HG02623 (cell line): ENCODE measurements around the gene XYLT2.

ENCODE experiments used
- ATAC-seq: cut with Tn5 transposase; IDR thresholded peaks from one replicate; pipeline ENCODE4 v1.9.1; 2021; ENCODE audit warnings: moderate library complexity; ENCODE audit not compliant: unreplicated experiment

XYLT2 gene

GRCh38 chr17:50363217-50364060 lies 17.5 kb downstream of the XYLT2 start:
- no peak for ATAC-seq

GRCh38 chr17:50364061-50364458 lies 18.1 kb downstream of the XYLT2 start:
- no peak for ATAC-seq

GRCh38 chr17:50364715-50365114 lies 18.8 kb downstream of the XYLT2 start:
- ATAC-seq = no peak

- no peak for ATAC-seq
These were observed 19.2 kb downstream of the XYLT2 start for GRCh38 chr17:50365165-50365564.

GRCh38 chr17:50365649-50366393 lies 19.9 kb downstream of the XYLT2 start:
- ATAC-seq = no peak

- no peak for ATAC-seq
These were observed 21.5 kb downstream of the XYLT2 start for GRCh38 chr17:50367401-50367800.

- ATAC-seq = no peak
These were observed 24.1 kb downstream of the XYLT2 start for GRCh38 chr17:50370052-50370451.

- ATAC-seq = no peak
These were observed 25.6 kb downstream of the XYLT2 start for GRCh38 chr17:50371526-50371925.

- ATAC-seq = no peak
These were observed 26.4 kb downstream of the XYLT2 start for GRCh38 chr17:50372222-50372757.

- peak; percentile 83 for ATAC-seq
These were observed 27.0 kb downstream of the XYLT2 start, which contains the start of the genes EME1 and MRPL27 for GRCh38 chr17:50372758-50373556. TSS of gene EME1 (plus strand) at chr17:50373229. CDS start at chr17:50375209, 1,980 bp downstream. TSS of gene MRPL27 (minus strand) at chr17:50373184. CDS start at chr17:50373170, 14 bp downstream.

- no peak for ATAC-seq
These were observed 27.8 kb downstream of the XYLT2 start for GRCh38 chr17:50373705-50374104.

GRCh38 chr17:50375858-50376538 lies 30.1 kb downstream of the XYLT2 start:
- no peak for ATAC-seq

- no peak for ATAC-seq
These were observed 33.6 kb downstream of the XYLT2 start for GRCh38 chr17:50379351-50380132.

- no peak for ATAC-seq
These were observed 34.7 kb downstream of the XYLT2 start for GRCh38 chr17:50380369-50381259.

GRCh38 chr17:50381260-50381815 lies 35.4 kb downstream of the XYLT2 start:
- ATAC-seq = no peak

- no peak for ATAC-seq
These were observed 36.0 kb downstream of the XYLT2 start for GRCh38 chr17:50381920-50382319.

GRCh38 chr17:50382931-50383330 lies 37.0 kb downstream of the XYLT2 start:
- no peak for ATAC-seq

- no peak for ATAC-seq
These were observed 40.6 kb downstream of the XYLT2 start for GRCh38 chr17:50386510-50386909.
